ENCODE data around the gene HJV.

Gene HJV

GRCh38 chr1:145992958-145993617, 28.4 kb downstream of the HJV start:
- DNase-seq: no peak

DNA sequence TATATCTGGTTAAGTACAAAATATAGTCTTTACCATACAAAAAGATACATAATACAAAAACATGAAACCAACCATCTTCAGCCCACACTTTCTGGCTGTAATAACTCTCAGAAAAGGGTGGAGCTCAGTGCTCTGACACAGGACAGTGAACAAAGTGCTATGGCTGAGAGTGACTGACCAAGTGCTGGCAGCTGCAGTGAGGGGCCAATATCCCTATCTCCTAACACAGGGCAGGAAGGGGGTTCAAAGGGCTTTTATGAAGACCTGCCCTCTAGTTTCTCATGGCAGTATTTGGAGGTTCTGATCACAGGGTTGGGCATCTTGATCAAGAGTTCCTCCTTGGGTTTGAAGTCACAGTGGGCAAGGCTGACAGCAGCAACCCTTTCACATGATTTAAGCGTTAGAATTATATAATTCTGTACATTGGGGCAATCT, 29.0 kb downstream of the HJV start:
- no peak for DNase-seq

GRCh38 chr1:145991735-145992412, 29.7 kb downstream of the HJV start:
- DNase-seq: no peak

GRCh38 chr1:145990249-145990855, 31.2 kb downstream of the HJV start:
- no peak for DNase-seq

DNA sequence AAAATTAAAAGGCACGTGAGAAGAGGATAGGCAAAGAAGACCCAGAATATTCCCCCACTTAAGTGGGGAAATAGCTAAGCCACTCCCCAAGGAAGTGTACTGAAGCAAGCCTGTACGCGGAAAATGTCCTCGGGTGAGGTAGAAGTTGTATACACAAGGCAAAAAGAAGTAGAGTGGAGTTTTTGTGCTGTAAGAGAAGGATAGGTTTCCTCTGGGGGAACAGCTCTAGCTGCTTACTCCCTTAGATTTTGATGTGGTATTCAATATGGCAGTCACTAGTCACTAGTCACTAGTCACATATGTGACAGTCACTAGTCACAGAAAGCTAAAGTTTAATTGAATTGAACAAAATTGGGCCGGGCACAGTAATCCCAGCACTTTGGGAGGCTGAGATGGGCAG, 32.8 kb downstream of the HJV start:
- DNase-seq: no peak

DNA sequence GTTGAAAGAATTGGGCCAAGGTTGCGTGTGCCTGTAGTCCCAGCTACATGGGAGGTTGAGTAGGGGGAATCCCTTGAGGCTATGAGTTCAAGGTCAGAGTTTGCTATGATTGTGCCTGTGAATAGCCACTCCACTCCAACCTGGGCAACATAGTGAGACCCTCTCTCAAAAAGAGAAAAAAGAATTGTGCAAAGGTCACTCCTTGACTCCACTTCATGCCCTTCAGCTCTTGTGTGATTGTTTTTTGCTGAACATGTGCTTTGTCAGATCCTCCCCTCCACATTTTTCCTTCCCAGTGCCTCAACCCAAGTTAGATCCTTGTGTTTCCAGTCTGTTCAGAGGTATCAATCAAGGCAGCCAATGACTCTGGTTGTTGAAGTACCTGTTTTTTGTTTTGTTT, 33.6 kb downstream of the HJV start:
- no peak for DNase-seq

- no peak for DNase-seq
Measured at GRCh38 chr1:145986551-145986950, 35.0 kb downstream of the HJV start.

DNA sequence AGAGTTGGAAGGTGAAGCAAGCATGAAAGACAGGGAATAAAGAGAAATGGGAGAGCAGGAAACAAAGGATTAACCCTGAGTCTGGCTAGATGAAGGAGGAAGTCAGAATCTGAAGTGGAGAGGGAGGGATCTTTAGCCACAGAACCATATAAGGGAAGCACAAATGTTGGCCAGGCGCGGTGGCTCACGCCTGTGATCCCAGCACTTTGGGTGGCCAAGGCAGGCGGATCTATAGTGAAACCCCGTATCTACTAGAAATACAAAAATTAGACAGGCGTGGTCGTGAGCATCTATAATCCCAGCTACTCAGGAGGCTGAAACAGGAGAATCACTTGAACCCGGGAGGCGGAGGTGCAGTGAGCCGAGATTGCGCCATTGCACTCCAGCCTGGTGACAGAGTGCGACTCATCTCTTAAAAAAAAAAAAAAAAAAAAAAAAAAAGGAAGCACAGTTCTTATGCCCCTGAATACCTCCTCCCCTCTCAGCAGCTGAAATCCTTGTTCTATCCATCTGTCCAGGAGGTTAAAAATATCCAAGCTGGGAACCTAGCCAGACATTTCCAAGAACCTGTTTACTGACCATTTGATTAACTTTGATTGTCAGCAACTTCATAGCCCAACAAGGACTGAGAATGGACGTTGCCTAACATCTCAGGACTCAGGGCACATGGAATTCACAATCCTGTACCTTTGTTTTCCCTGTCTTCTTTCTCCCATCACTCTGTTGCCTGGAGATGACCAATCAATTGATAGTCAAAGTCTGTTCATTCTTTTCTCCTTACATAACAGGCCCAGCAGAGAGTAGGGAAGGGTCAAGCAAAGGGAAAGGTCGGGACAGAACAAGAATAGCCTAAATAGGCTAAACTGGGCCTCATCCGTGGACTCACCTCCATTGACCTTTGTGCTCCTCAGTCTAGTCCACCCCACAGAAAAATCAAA, 35.8 kb downstream of the HJV start:
- DNase-seq: no peak

GRCh38 chr1:145985129-145985501, 36.4 kb downstream of the HJV start:
- DNase-seq: no peak

GRCh38 chr1:145983960-145984830, 37.3 kb downstream of the HJV start:
- no peak for DNase-seq

DNA sequence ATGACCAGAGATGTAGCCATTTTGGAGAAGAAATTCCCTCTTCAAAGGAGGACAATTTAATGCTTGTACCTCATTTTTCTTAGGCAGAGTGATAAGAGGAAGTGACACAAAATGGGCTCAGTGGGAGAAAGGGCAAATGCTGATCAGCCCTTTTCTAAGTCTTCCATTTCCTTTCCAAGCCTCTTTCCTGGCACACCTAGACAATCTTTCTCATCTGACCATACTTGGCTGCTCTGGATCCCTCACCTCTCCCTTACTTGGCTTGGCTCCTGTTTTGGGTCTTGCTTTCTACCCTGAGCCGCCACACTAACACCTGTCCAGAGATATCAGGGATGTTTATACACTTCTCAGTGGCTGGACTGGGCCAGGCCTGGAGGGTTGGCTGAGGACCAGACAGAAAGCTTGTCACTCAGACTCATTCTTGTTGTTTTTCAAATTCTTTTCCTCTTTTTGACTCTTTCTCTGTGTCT, 38.3 kb downstream of the HJV start:
- DNase-seq: no peak

- no peak for DNase-seq
Measured at GRCh38 chr1:145982010-145982723, 39.4 kb downstream of the HJV start.

GRCh38 chr1:145980457-145980994, 41.0 kb downstream of the HJV start:
- DNase-seq: no peak

DNA sequence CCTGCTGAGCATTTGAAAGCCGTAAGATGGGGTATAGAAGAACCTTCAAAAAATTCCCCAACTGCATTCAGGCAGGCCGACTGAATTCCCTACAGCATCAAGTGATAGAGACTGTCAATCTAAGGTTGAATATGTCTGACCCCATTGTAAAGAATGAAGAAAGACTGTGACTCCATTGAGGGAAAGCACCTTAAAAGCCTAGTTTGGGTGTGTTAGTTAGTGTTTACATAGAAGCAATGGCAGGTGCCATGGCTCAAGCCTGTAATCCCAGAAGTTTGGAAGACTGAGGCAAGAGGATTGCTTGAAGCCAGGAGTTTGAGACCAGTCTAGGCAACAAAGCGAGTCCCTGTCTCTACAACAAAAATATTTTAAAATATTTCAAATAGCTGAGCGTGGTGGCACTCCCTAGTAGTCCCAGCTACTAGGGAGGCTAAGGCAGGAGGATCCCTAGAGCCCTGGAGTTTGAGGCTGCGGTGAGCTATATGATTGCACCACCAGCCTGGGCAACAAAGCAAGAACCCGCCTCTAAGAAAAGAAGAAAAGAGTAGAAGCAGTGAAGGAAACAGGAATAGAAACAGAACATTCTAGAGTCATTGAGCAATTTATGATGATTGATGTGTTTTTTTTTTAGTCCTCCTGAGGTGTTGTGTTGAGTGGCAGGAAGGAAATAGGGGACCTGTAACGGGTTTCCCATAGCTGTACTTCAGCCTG, 41.6 kb downstream of the HJV start:
- DNase-seq: no peak

- peak; percentile 98 for DNase-seq
Measured at GRCh38 chr1:145978854-145979745, 42.4 kb downstream of the HJV start.

DNA sequence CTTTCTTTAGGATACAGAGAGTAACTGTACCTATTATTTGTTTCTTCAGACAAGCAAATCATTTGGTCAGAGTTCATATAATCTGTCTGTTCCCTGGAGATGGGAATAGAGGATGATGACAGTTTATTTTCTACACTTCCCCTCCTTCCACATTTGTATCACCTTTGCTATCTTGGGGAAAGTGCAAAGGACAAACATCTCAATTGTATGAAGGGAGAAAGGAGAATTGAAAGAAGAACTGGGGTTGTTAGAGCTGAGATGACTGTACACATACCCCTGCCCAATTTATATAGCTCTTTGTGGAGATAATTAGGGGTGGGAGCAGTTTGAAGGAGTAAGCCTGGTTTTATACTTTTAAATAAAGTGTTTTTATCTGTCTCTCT, 43.1 kb downstream of the HJV start:
- DNase-seq: no peak

DNA sequence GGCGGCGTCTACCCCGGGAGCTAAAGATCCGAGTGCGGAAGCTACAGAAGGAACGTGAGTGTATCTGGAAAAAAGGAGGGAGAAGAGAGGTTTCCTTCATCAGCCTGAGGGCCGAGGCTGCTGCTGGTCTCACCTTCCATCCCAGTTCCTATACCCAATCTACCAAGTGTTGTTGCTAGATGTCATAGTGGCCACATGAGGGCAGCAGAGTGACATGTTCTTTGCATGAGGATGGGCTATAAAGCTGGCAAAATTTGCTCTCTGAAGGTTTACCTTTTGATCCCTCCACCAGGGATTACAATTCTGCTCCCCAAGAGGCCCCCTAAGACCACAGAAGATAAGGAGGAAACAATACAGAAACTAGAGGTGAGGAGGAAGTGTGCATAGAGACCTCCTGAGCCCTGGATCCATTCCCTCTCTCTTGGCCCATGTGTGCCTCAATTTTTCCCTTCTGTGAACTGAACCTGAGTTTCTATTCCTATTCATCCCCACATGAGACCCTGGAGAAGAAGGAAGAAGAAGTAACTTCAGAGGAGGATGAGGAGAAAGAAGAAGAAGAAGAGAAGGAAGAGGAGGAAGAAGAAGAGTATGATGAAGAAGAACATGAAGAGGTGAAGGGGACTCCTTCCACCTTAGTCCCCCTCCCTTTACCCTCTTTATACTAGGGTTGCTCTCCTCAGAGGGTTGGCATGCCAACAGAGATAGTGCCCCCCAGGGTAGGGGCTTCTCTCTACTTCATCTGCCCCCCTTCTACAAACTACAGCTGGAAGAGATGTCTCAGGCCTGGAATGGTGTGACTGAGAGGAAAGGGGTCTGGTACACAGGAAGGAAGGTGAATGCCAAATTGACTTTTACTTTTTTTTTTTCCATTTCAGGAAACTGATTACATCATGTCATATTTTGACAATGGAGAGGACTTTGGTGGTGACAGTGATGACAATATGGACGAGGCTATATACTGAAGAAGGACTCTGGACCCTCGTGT, 43.8 kb downstream of the HJV start:
- peak; percentile 55 for DNase-seq

DNA sequence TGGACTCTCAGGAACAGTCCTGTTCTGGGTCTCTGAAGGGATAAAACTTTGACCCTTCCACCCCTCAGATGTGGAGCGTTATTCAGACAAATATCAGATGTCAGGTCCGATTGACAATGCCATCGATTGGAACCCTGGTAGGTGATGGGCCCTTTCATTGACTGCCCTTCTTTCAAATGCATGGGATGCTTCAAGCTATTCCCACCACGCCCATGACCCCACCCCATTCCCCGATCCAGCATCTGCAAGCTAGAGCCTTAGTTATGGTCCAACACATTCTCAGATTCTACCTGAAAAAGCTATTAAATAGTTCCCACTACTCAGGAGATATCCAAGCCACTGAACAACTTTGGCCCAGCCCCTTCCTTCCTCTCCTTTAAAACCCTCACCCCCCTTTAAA, 44.5 kb downstream of the HJV start:
- no peak for DNase-seq

Data from NCI-H1436 treated with DMSO at 0.1 percent for 48 hours (cell line).